ENCODE results near the gene PMM1. TPM values are rescaled to one million over a fixed set of nuclear protein-coding genes. Genes with fewer than 3 reads are reported as not detected.
"Not testable (repeated sequence)": the region's sequence is repeated elsewhere in the genome, so short reads cannot be mapped to it uniquely, and the experiment has no call there.

PMM1 gene
- total RNA-seq, 2 donors from 2014 or later: 17.3 TPM

DNA sequence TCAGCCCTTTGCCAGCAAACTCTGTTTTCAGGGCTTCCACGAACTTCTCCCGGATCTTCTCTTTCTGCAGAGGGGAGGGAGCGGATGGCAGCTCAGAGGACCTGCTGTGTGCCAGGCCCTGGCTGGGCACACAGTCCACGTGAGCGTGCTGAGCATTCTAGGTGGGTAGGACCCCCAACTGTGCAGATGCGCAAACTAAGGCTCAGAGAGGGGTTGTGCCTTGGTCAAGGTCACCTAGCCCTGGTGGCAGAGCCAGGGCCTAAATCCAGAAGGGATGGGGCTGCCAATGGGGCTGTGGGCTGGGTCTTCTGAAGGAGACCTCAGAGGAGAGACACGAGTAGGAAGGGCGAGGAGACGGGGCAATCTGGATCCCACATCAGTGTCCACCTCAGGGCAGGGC is 10.8 kb downstream of the PMM1 start:
- H3K9me3 ChIP-seq: no peaks in the 10 kb centered on the region
- peaks cover 8% of the 10 kb centered on the region for H3K36me3 ChIP-seq
- no peaks in the 10 kb centered on the region for H3K27me3 ChIP-seq
- no peak overlapping the region for H3K4me3 ChIP-seq
- TF ChIP-seq, protein P1, sequence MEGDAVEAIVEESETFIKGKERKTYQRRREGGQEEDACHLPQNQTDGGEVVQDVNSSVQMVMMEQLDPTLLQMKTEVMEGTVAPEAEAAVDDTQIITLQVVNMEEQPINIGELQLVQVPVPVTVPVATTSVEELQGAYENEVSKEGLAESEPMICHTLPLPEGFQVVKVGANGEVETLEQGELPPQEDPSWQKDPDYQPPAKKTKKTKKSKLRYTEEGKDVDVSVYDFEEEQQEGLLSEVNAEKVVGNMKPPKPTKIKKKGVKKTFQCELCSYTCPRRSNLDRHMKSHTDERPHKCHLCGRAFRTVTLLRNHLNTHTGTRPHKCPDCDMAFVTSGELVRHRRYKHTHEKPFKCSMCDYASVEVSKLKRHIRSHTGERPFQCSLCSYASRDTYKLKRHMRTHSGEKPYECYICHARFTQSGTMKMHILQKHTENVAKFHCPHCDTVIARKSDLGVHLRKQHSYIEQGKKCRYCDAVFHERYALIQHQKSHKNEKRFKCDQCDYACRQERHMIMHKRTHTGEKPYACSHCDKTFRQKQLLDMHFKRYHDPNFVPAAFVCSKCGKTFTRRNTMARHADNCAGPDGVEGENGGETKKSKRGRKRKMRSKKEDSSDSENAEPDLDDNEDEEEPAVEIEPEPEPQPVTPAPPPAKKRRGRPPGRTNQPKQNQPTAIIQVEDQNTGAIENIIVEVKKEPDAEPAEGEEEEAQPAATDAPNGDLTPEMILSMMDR (IDR thresholded peaks at IDR 0.05): no peak
- peaks cover 0 to 40% of the 10 kb centered on the region in 2 donors for H3K4me1 ChIP-seq
- no peak for DNase-seq (ENCODE audit: low spot score)
- H3K27ac ChIP-seq: peak overlapping the region in 1 of 2 donors; percentile 81

DNA sequence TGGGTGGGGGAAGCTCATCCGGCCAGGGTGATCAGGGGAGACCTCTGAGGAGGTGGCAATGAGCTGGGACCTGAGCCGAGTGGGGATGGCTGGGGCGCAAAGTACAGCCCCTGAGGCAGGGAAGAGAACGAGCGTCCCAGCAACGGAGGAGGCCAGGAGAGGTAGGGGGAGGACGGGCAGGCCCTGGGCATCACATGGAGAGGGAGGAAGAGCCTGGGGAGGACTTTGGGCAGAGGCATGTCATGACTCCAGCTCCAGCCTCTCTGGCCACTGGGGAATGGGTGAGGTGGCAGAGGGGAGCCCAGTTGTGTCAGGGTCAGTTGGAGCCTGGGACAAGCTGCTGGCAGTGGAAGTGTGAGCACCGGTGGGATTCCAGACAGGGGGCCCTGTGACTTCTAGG is 11.5 kb downstream of the PMM1 start:
- Histone ChIP-seq H3K36me3 (peaks cover 14% of the 10 kb centered on the region), H3K4me3 (no peak overlapping the region), H3K9me3 (no peaks in the 10 kb centered on the region), H3K27me3 (no peaks in the 10 kb centered on the region), H3K4me1 (peaks cover 0 to 40% of the 10 kb centered on the region in 2 donors), H3K27ac (peak overlapping the region in 1 of 2 donors; percentile 81)
- TF ChIP-seq, protein P1 (IDR thresholded peaks at IDR 0.05): no peak
- DNase-seq (ENCODE audit: low spot score): no peak

DNA sequence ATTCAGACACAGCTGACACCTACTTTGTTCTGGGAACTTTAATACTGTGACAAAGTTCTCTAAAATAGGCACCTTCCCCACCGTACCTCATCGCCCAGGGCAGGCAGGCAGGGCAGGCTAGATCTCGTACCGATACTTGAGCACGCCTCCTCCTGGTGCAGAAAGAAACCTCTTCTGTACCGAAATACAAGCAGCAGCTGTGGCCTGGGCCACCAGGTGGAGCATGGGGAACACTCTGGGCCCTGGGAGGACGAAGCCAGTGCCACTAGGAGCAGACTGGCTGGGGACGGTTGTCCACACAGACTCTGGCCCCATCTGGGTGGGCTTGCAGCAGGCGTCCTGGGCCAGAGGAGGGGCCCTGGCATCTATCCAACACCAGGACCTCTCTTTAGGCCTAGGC is 12.8 kb downstream of the PMM1 start:
- Histone ChIP-seq H3K36me3 (peaks cover 26% of the 10 kb centered on the region), H3K4me1 (peaks cover 0 to 34% of the 10 kb centered on the region in 2 donors), H3K27me3 (no peaks in the 10 kb centered on the region), H3K27ac (peak overlapping the region; percentile 62 to 81), H3K4me3 (no peak overlapping the region), H3K9me3 (no peaks in the 10 kb centered on the region)
- TF ChIP-seq, protein P1 (IDR thresholded peaks at IDR 0.05): peak; percentile 50 to 74
- no peak for DNase-seq (ENCODE audit: low spot score)

DNA sequence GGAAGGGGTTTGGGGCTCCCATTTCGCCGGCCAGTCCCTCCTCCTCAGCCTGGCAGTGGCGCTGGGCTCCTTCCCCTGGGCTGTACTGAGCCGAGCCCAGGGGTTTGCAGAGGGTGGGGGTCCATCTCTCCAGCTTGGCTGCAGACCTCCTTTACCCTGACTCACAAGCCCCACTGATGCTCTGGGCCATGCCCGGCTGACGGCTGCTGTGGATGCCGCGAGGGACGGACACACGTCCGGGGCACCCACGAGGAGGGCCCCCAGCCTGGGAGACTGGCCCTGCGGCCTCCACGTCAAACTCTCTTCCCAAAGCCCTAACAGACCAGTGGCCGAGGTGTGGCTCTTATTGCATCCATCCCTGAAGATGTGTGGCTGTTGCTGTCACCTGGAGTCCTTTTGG is 14.1 kb downstream of the PMM1 start:
- peak overlapping the region; percentile 72 to 81 for H3K27ac ChIP-seq
- DNase-seq (ENCODE audit: low spot score): no peak
- no peak overlapping the region for H3K4me3 ChIP-seq
- H3K27me3 ChIP-seq: no peaks in the 10 kb centered on the region
- H3K9me3 ChIP-seq: no peaks in the 10 kb centered on the region
- peaks cover 29% of the 10 kb centered on the region for H3K36me3 ChIP-seq
- H3K4me1 ChIP-seq: peaks cover 0 to 34% of the 10 kb centered on the region in 2 donors
- TF ChIP-seq, protein P1 (IDR thresholded peaks at IDR 0.05): no peak

DNA sequence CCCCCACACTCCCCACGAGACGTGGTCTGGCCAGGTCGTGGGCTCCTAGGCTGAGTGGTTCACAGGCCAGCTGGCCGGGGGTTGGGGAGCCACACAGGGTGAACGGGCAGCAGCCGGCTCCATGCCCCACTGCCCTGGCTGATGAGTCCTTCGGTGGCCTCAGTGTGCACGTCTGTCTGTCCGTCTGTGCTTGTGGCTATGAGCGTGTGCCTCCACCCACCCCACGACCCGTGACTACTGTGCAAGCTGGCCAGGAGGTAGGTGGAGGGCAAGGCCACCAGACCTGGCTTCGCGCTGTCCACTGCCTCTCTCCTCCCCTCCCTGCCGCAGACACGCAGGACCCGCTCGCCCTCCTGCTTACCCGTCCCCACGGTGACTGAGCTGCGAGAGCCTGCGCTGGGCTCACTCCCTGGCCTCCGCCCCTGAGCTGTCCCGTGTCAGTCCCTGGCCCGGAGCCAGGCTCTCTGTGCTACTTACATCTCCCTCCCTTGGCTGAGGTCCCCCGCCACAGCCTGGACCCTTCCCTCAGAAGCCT is 14.7 kb downstream of the PMM1 start:
- H3K4me3 ChIP-seq: no peak overlapping the region
- no peaks in the 10 kb centered on the region for H3K9me3 ChIP-seq
- peak; percentile 88 for DNase-seq (ENCODE audit: low spot score)
- H3K27me3 ChIP-seq: no peaks in the 10 kb centered on the region
- H3K4me1 ChIP-seq: peaks cover 0 to 34% of the 10 kb centered on the region in 2 donors
- TF ChIP-seq, protein P1 (IDR thresholded peaks at IDR 0.05): no peak
- peak overlapping the region; percentile 72 to 81 for H3K27ac ChIP-seq
- H3K36me3 ChIP-seq: peaks cover 29% of the 10 kb centered on the region

DNA sequence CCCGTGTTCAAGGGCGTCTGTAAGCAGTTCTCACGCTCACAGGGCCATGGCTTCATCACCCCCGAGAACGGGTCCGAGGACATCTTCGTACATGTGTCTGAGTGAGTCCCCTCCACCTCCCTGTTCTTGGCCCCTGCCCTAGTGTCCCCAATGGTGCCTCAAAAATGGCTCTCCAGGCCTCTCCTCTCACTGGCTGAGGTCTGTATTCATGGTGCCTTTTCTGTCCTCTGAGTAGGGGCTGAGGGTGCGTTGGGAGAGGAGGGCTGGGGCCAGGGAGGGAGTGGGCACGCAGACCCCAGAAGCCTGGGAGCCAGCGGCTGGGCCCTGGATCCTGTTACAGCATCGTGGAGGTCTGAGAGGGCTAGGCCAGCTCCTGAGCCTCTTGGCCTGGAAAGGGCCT is 16.0 kb downstream of the PMM1 start:
- Histone ChIP-seq H3K4me1 (peaks cover 0 to 33% of the 10 kb centered on the region in 2 donors), H3K27me3 (no peaks in the 10 kb centered on the region), H3K9me3 (no peaks in the 10 kb centered on the region), H3K36me3 (peaks cover 33% of the 10 kb centered on the region), H3K27ac (peak overlapping the region in 1 of 2 donors; percentile 81), H3K4me3 (no peak overlapping the region)
- TF ChIP-seq, protein P1 (IDR thresholded peaks at IDR 0.05): no peak
- no peak for DNase-seq (ENCODE audit: low spot score)

DNA sequence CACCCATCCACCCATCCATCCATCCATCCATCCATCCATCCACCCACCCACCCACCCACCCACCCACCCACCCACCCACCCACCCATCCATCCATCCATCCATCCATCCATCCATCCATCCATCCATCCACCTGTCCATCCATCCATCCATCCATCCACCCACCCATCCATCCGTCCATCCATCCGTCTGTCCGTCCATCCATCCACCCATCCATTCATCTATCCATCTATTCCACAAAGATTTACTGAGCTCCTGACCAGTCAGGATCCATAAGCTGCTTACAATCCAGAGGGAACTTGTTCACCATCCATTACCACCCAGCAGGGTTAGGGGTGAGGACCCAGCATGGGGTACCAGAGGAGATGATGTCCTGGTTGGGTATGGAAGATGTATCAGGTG is 17.3 kb downstream of the PMM1 start:
- H3K9me3 ChIP-seq; H3K27ac ChIP-seq; H3K4me3 ChIP-seq; H3K27me3 ChIP-seq; DNase-seq (ENCODE audit: low spot score): not testable (repeated sequence)
- Histone ChIP-seq H3K4me1 (peaks cover 0 to 33% of the 10 kb centered on the region in 2 donors), H3K36me3 (peaks cover 35% of the 10 kb centered on the region)
